ENCODE measurements around the gene THEMIS.

The THEMIS gene

GRCh38 chr6:127748290-127748689 lies 152.6 kb downstream of the THEMIS start:
- H3K4me3 ChIP-seq (ENCODE audit: low read length): no peak overlapping the region
- no peak for DNase-seq (ENCODE audit: low read depth)
- TF ChIP-seq, protein P1, sequence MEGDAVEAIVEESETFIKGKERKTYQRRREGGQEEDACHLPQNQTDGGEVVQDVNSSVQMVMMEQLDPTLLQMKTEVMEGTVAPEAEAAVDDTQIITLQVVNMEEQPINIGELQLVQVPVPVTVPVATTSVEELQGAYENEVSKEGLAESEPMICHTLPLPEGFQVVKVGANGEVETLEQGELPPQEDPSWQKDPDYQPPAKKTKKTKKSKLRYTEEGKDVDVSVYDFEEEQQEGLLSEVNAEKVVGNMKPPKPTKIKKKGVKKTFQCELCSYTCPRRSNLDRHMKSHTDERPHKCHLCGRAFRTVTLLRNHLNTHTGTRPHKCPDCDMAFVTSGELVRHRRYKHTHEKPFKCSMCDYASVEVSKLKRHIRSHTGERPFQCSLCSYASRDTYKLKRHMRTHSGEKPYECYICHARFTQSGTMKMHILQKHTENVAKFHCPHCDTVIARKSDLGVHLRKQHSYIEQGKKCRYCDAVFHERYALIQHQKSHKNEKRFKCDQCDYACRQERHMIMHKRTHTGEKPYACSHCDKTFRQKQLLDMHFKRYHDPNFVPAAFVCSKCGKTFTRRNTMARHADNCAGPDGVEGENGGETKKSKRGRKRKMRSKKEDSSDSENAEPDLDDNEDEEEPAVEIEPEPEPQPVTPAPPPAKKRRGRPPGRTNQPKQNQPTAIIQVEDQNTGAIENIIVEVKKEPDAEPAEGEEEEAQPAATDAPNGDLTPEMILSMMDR (conservative IDR thresholded peaks at IDR 0.05; ENCODE audit: low read length): no peak

DNA sequence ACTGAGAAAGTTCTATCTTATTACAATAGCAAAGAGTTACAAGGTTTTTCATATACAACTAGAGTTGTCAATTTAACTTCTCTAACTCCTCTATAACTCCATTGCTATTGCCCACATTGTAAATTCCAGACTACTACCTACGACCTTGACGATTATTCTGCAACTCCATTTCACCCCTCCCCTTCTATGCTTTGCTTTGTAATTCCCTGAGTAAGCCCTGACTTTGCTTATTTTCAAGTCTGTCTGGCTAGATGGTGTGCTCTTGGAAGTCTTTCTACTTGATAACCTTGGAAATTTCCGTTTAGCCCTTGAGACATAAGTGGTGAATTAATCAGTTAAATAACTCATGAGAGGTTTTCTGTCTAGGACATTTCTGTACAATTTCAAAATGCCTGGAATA lies 162.4 kb downstream of the THEMIS start:
- no peak overlapping the region for H3K4me3 ChIP-seq (ENCODE audit: low read length)
- TF ChIP-seq, protein P1 (conservative IDR thresholded peaks at IDR 0.05; ENCODE audit: low read length): no peak
- DNase-seq (ENCODE audit: low read depth): no peak

DNA sequence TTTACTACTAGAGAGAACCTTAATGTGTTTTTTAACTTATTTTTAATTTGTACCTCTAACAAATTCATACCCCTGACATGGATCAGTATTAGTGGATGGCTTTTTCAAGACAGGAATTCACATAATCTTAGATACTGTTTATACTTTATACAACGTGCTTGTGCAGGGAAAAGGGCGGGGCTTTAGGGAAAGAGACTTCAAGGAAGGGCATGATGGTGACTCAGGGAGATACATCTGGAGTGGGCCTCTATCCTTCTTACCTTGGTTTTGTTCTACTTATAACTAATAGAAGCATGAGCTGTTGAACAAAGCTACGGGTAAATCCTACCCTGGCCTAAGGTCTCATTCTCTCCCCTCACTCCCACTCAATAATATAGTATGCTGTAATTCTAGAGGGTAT lies 163.1 kb downstream of the THEMIS start:
- H3K4me3 ChIP-seq (ENCODE audit: low read length): no peak overlapping the region
- DNase-seq (ENCODE audit: low read depth): no peak

GRCh38 chr6:127737009-127737486 lies 163.8 kb downstream of the THEMIS start:
- DNase-seq (ENCODE audit: low read depth): peak; percentile 75
- TF ChIP-seq, protein P1 (conservative IDR thresholded peaks at IDR 0.05; ENCODE audit: low read length): peak; percentile 77
- H3K4me3 ChIP-seq (ENCODE audit: low read length): no peak overlapping the region

More for the DNA sequence above, 163.1 kb downstream of the THEMIS start:
- TF ChIP-seq, protein P1 (conservative IDR thresholded peaks at IDR 0.05; ENCODE audit: low read length): no peak

- TF ChIP-seq, protein P1 (conservative IDR thresholded peaks at IDR 0.05; ENCODE audit: low read length): no peak
- DNase-seq (ENCODE audit: low read depth): no peak
- no peak overlapping the region for H3K4me3 ChIP-seq (ENCODE audit: low read length)
Observed at GRCh38 chr6:127732927-127733326, 167.9 kb downstream of the THEMIS start.

GRCh38 chr6:127727260-127727953 lies 173.5 kb downstream of the THEMIS start:
- H3K4me3 ChIP-seq (ENCODE audit: low read length): no peak overlapping the region
- TF ChIP-seq, protein P1 (conservative IDR thresholded peaks at IDR 0.05; ENCODE audit: low read length): no peak
- DNase-seq (ENCODE audit: low read depth): no peak

DNA sequence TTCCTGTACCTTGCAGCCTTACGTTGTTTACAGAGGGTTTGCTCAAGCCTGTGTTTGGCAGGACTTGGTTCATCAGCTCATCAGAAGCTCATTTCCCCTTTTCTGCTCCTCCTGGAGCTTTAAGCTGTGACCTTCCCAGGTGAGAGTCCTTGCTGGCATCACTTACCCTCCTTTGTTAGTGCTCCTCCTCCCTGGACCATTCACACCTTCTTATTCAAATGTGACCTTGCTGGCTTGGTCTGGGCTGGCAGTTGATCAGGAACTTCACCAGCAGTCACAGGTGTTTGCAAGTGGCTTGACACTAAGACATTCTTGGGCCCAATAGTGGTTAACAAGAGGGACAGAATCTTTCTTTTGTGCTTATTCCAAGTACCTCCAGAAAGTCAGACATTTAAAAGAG lies 175.0 kb downstream of the THEMIS start:
- DNase-seq (ENCODE audit: low read depth): no peak
- TF ChIP-seq, protein P1 (conservative IDR thresholded peaks at IDR 0.05; ENCODE audit: low read length): no peak
- no peak overlapping the region for H3K4me3 ChIP-seq (ENCODE audit: low read length)

Measured in AG10803 (cell line).